Heart right ventricle (tissue), 16 donors: Measurements from ENCODE around the gene CXCL10. TPM values are rescaled to one million over a fixed set of nuclear protein-coding genes. Genes with fewer than 3 reads are reported as not detected.

Source experiments
- ATAC-seq, 8 donors: fragments of 200-7000 bp; cut with Tn5 transposase; one replicate each; pipeline ENCODE4 v1.9.1; 2020; ENCODE audit warnings: mild to moderate bottlenecking in 8 of 8, moderate library complexity in 8 of 8, moderate number of reproducible peaks in 1 of 8
- DNase-seq, 2 donors: peaks; one replicate each; pipeline ENCODE4 v3.0.0-alpha.2; 2020
- H3K27ac ChIP-seq, 10 donors: fragments of 200-600 bp; sonication (generic) in 2 of 10; one replicate each; pipeline versions ENCODE4 v1.5.0 to v1.8.0; 2020 to 2022; ENCODE audit warnings: mild to moderate bottlenecking in 3 of 10
- H3K27me3 ChIP-seq, 7 donors: fragments of 200-600 bp; one replicate each; pipeline ENCODE4 v1.8.0; 2021 to 2022; ENCODE audit warnings: mild to moderate bottlenecking in 2 of 7
- H3K36me3 ChIP-seq, 9 donors: fragments of 200-600 bp; sonication (generic) in 1 of 9; one replicate each; pipeline versions ENCODE4 v1.5.0 to v1.8.0; 2020 to 2022; ENCODE audit warnings: mild to moderate bottlenecking in 2 of 9
- H3K4me1 ChIP-seq, 9 donors: fragments of 200-600 bp; sonication (generic) in 1 of 9; one replicate each; pipeline versions ENCODE4 v1.5.0 to v1.8.0; 2020 to 2022; ENCODE audit warnings: mild to moderate bottlenecking in 4 of 9
- H3K4me3 ChIP-seq, 10 donors: fragments of 200-600 bp; sonication (generic) in 2 of 10; one replicate each; pipeline versions ENCODE4 v1.5.0 to v1.8.0; 2020 to 2022; ENCODE audit warnings: mild to moderate bottlenecking in 7 of 10, moderate library complexity in 2 of 10
- H3K9me3 ChIP-seq, 11 donors: fragments of 200-600 bp in 10 of 11; sonication (generic) in 2 of 11; one replicate each; pipeline versions ENCODE4 v1.5.0 to v1.8.0; 2013 to 2022; ENCODE audit warnings: mild to moderate bottlenecking in 2 of 11, control low read depth in 1 of 11, moderate library complexity in 1 of 11
- CTCF ChIP-seq, 9 donors: fragments of 200-600 bp; sonication (generic) in 2 of 9; IDR thresholded peaks; one replicate each; pipeline versions ENCODE4 v1.5.0 to v1.8.0; 2021 to 2022; ENCODE audit warnings: antibody characterized with exemption in 9 of 9, mild to moderate bottlenecking in 5 of 9, moderate library complexity in 1 of 9
- WGBS, 2 donors: extraction: QIAGEN DNeasy Blood & Tissue Kit; methylation state at CpG; one replicate each; pipeline ENCODE4 v1.1.7; 2013; ENCODE audit warnings: inconsistent platforms in 1 of 2; 5-methylcytosine and 5-hydroxymethylcytosine counted together
- intact Hi-C, 10 donors: fragments of 100-400 bp; cut with DNase I; formaldehyde crosslinking; loops; one replicate each; pipeline versions ENCODE4 v1.11.1 to v1.14.2; 2022
- polyA plus RNA-seq, 2 donors: library from polyadenylated mRNA; stranded (reverse); fragments of 200-250 nt; gene quantifications; one replicate each; pipeline ENCODE4 v1.2.3, GENCODE V29; 2013
- total RNA-seq, 10 donors: library from RNA; stranded (reverse); fragmentation: NEBNext Ultra II Directional in 3 of 10; extraction: Animal tissue kit (Norgen Biotek cat#: 25700) in 3 of 10; gene quantifications; one replicate each; pipeline versions ENCODE4 v1.2.1 to v1.2.4, GENCODE V29; 2021 to 2023
- donor health status: Arrhythmogenic right ventricular cardiomyopathy.
- donor health status: ischemic (EF 13 %, LVEDD 7.1; RV severe dilation, severe dysfunction).
- donor health status: healthy with polysubstance abuse.
- donor health status: DM: no; HTN: yes; CAD: no.
- donor health status: DM: no; HTN: no; CAD: no.
- donor health status: ischemic (EF 25% LVEDD 6.9; RV normal size, moderate dysfunction).
- donor health status: ischemic (EF 25% LVEDD 5.7; RV mildly dilated, moderate dysfunction).
- donor health status: healthy.
- donor health status: DM: yes; HTN: yes; CAD: no.
- donor health status: Ischemic cardiomyopathy.
- donor health status: ischemic (EF 35%, LVEDD 5.7; RV mildly dilated, moderate dysfunction).
- donor health status: nonischemic (EF 11% LVEDD 7.7; RV severe dilation, severe dysfunction).
- donor health status: DM: yes; HTN: yes; CAD: no.
- donor health status: PGD.
- donor health status: ischemic (EF 29% LVEDD 5.4; RV normal size, mild dysfunction).
- donor health status: nonischemic (EF 23%, LVEDD 6.1; RV moderate dilation, normal function).

CXCL10 gene
- total and polyA plus RNA-seq, 12 donors: 0.14 to 191 (median 0.86) TPM; not detected in 2

DNA sequence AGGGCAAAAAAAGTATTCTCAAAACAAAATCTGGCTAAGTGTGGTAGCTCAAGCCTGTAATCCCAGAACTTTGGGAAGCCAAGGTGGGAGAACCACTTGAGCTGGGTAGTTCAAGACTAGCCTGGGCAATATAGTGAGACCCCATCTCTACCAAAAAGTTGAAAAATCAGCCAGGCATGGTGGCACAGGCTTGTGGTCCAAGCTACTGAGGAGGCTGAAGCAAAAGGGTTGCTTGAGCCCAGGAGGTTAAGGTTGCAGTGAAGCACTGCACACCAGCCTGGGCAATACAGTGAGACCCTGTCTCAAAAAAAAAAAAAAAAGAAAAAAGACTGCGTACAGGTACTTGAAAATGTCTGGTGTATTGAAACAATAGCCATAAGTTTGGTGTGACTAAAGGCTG lies 30.8 kb downstream of the CXCL10 start:
- TF ChIP-seq CTCF (IDR thresholded peaks at IDR 0.05): no peak
- Histone ChIP-seq H3K36me3 (no peaks in the 10 kb centered on the region), H3K4me1 (peaks cover 0 to 30% (median 21%) of the 10 kb centered on the region in 9 donors), H3K27me3 (no peaks in the 10 kb centered on the region), H3K27ac (no peak overlapping the region), H3K9me3 (no peaks in the 10 kb centered on the region), H3K4me3 (no peak overlapping the region)
- 94 to 100% methylated on average over 1 of the region's 1 CpG for WGBS, 2 donors
- intact Hi-C loops: loop anchor here in 3 of 10 donors (5.0 kb wide), 2 partner anchors 95 to 155 kb away; partner anchors contain the start of gene NUP54 (in 1 of the 3)
- no peak for DNase-seq
- no peak for ATAC-seq

DNA sequence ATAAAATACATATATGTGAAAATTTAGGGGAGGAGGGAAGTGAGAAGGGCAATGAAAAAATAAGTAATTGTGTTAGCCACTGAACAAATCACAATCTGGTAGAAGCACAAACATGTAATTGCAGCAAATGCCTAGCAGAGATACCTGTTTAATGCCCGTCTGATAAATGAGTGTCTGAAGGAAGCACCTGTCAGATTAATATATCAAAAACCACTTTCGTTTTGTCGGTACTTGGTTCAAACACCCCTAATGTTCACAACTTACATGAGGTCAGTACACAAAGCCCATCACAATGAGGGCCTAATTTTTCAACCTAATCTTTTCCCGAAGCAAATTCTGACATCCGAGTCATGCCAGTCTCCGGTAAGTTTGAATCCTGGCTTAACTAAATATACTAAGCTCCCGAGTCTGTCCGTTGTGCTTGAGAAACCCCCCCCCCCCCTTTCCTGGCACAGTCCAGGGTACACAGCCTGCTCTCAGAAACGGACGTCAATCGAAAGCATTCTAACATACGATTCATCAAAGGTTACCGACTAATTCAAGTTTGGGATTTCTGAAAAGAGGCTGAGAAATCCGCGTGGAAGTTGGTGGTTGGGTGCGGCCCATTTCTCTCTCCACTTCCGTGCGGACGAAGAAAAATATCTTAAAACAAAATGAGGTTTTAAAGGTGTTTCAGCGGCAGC lies 33.3 kb downstream of the CXCL10 start:
- H3K27ac ChIP-seq: peak overlapping the region in 9 of 10 donors; percentile 45 to 89 (median 78)
- no peaks in the 10 kb centered on the region for H3K36me3 ChIP-seq
- ATAC-seq (peak in 5 of 8 donors; percentile 2 to 46 (median 26)), DNase-seq (no peak)
- H3K9me3 ChIP-seq: no peaks in the 10 kb centered on the region
- H3K27me3 ChIP-seq: no peaks in the 10 kb centered on the region
- H3K4me1 ChIP-seq: peaks cover 0 to 30% (median 21%) of the 10 kb centered on the region in 9 donors
- intact Hi-C loops: loop anchor here in 3 of 10 donors (5.0 kb wide), 2 partner anchors 97 to 157 kb away; partner anchors contain the start of gene NUP54 (in 1 of the 3)
- peak overlapping the region; percentile 53 to 98 (median 77) for H3K4me3 ChIP-seq
- 0 to 2% methylated on average over 20 of the region's 20 CpGs for WGBS, 2 donors
- no peak for TF ChIP-seq CTCF (IDR thresholded peaks at IDR 0.05)

GRCh38 chr4:75985116-75985515 lies 38.2 kb downstream of the CXCL10 start:
- H3K4me1 ChIP-seq: peaks cover 0 to 24% (median 17%) of the 10 kb centered on the region in 9 donors
- H3K36me3 ChIP-seq: peaks cover 0 to 33% (median 13%) of the 10 kb centered on the region in 9 donors
- ATAC-seq (no peak), DNase-seq (no peak)
- H3K4me3 ChIP-seq: no peak overlapping the region
- WGBS, 2 donors: 85 to 89% methylated on average over 3 of the region's 3 CpGs
- intact Hi-C loops: no loop called here
- H3K9me3 ChIP-seq: no peaks in the 10 kb centered on the region
- TF ChIP-seq CTCF (IDR thresholded peaks at IDR 0.05): no peak
- H3K27me3 ChIP-seq: no peaks in the 10 kb centered on the region
- no peak overlapping the region for H3K27ac ChIP-seq

- Histone ChIP-seq H3K36me3 (peaks cover 0 to 77% (median 42%) of the 10 kb centered on the region in 9 donors), H3K9me3 (peaks cover 0 to 8% (median 0%) of the 10 kb centered on the region in 11 donors), H3K27me3 (no peaks in the 10 kb centered on the region), H3K4me1 (no peaks in the 10 kb centered on the region), H3K27ac (no peak overlapping the region), H3K4me3 (no peak overlapping the region)
- whole genome bisulfite sequencing, 2 donors: 65 to 77% methylated on average over 4 of the region's 4 CpGs
- TF ChIP-seq CTCF (IDR thresholded peaks at IDR 0.05): no peak
- DNase-seq (no peak), ATAC-seq (no peak)
- intact Hi-C loops: no loop called here
These were observed 42.7 kb downstream of the CXCL10 start for GRCh38 chr4:75980576-75980975.
